Lower leg skin (tissue), 4 donors: Measurements from ENCODE around the gene RNF14. TPM values are rescaled to one million over a fixed set of nuclear protein-coding genes. Genes with fewer than 3 reads are reported as not detected.

Experiments
- DNase-seq, 2 donors: peaks; one replicate each; pipeline ENCODE4 v3.0.0-alpha.2; 2019; ENCODE audit warnings: low spot score in 2 of 2
- H3K4me3 ChIP-seq: fragments of 200-600 bp; sonication (generic); 2 replicates; pipeline ENCODE4 v1.5.1; 2017; ENCODE audit warnings: mild to moderate bottlenecking, low read depth; ENCODE audit not compliant: poor library complexity, severe bottlenecking
- POLR2A ChIP-seq, 2 donors: fragments of 450-650 bp; IDR thresholded peaks; one replicate each; pipeline ENCODE4 v1.6.1; 2016 to 2017; ENCODE audit warnings: antibody characterized with exemption in 2 of 2, mild to moderate bottlenecking in 1 of 2, moderate library complexity in 1 of 2
- WGBS, 2 donors: methylation state at CpG; one replicate each; pipeline ENCODE4 v1.1.5; 2018; 5-methylcytosine and 5-hydroxymethylcytosine counted together
- intact Hi-C: fragments of 100-400 bp; cut with DNase I; formaldehyde crosslinking; loops from one replicate; pipeline ENCODE4 v1.15.0; 2023; ENCODE audit warnings: low total_unique reads
- total RNA-seq, 4 donors: library from RNA; depleted of rRNA; stranded (reverse); fragments of >200 nt; gene quantifications; one replicate each; pipeline ENCODE4 v1.1.0, GENCODE V29; 2016
- TF ChIP-seq, protein P1 (sequence below), 3 donors: fragments of 450-650 bp; IDR thresholded peaks; one replicate each; pipeline ENCODE4 v1.5.1; 2016; ENCODE audit warnings: antibody characterized with exemption in 3 of 3, mild to moderate bottlenecking in 3 of 3, moderate library complexity in 2 of 3

Gene RNF14
- total RNA-seq, 4 donors from 2014 or later = 32.2 to 57.3 (median 48.8) TPM

DNA sequence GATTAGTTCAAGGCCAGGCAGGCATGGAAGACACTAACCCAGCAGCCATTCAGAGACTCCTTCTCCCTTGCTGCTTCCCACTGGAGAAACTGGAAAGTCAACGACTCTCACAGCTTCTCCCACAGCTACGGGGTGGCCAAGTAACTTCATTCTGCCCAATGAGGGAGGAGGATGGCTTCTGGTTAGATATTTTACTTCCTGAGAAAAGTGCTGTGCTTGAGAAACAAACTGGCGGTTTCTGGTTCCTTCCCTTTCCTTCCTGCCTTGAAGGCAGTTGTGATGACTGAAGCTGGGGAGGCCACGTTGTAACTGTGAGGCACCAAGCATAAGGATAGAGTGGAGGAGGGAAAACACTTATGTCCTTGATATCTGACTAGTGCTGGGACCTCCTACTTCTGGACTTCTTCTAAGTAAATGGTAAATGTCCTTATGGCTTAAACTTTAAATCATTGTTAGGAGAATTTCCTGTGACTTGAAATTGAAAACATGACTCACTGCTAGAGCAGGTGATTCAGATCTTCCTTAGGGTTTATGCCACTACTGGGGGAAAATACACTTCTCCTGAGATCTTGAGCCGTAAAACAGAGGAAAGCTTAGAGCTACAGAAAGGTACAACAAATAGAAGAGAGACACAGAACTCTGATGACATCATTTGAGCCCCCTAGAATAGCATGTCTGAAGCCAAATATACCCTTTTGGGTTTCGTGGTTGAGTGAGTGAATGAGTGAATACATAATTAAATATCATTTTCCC lies 47.1 kb downstream of the RNF14 start:
- no peak for TF ChIP-seq POLR2A (IDR thresholded peaks at IDR 0.05)
- TF ChIP-seq, protein P1, sequence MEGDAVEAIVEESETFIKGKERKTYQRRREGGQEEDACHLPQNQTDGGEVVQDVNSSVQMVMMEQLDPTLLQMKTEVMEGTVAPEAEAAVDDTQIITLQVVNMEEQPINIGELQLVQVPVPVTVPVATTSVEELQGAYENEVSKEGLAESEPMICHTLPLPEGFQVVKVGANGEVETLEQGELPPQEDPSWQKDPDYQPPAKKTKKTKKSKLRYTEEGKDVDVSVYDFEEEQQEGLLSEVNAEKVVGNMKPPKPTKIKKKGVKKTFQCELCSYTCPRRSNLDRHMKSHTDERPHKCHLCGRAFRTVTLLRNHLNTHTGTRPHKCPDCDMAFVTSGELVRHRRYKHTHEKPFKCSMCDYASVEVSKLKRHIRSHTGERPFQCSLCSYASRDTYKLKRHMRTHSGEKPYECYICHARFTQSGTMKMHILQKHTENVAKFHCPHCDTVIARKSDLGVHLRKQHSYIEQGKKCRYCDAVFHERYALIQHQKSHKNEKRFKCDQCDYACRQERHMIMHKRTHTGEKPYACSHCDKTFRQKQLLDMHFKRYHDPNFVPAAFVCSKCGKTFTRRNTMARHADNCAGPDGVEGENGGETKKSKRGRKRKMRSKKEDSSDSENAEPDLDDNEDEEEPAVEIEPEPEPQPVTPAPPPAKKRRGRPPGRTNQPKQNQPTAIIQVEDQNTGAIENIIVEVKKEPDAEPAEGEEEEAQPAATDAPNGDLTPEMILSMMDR (IDR thresholded peaks at IDR 0.05) = no peak
- intact Hi-C loops = no loop called here
- DNase-seq = no peak
- 61 to 68% methylated on average over 6 of the region's 6 CpGs for WGBS, 2 donors
- H3K4me3 ChIP-seq = no peak overlapping the region

DNA sequence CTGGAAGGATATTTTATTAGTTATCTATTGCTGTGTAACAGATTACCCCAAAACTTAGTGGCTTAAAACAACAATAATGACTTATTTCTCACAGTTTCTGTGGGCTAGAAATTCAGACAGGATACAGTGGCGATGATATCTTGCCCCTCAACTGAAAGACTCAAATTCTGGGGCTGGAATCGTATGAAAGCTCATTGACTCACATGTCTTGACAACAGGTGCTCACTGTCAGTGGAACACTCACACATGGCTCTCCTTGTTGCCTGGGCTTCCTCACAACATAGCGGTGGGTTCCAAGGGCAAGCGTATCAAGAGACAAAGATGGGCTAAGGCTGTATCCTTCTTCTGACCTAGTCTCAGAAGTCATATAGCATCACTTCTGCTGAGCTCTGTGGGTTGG lies 47.7 kb downstream of the RNF14 start:
- TF ChIP-seq POLR2A (IDR thresholded peaks at IDR 0.05) = no peak
- TF ChIP-seq, protein P1 (IDR thresholded peaks at IDR 0.05) = no peak
- peak in 1 of 2 donors; percentile 75 for DNase-seq
- H3K4me3 ChIP-seq = no peak overlapping the region
- intact Hi-C loops = no loop called here
- 83 to 86% methylated on average over 4 of the region's 4 CpGs for WGBS, 2 donors

DNA sequence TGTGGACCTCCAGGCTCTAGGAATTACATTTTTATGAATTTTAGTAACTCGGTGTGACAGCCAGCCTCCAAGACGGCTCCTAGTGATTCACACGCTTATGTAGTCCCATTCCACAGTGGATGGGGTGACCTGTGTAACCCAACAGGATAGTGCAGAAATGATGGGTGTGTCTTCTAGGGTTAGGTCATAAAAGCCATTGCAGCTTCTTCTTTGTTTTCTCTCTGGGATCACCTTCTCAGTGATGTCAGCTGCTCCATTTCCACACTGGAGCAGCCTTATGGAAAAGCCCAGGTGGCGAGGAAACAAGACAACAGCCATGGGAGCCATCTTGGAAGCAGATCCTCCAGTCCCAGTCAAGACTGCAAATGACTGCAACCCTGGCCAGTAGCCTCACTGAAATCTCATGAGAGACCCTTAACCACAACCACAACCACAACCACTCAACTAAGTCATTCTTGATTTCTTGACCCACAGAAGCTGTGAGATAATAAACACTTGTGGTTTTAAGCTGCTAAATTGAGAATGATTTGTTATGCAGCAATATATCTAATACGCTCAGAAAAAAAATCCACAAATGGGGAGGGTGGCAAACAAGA lies 49.0 kb downstream of the RNF14 start:
- DNase-seq = peak in 1 of 2 donors; percentile 32
- intact Hi-C loops = no loop called here
- no peak overlapping the region for H3K4me3 ChIP-seq
- TF ChIP-seq, protein P1 (IDR thresholded peaks at IDR 0.05) = no peak
- TF ChIP-seq POLR2A (IDR thresholded peaks at IDR 0.05) = no peak
- 86 to 92% methylated on average over 5 of the region's 5 CpGs for WGBS, 2 donors

DNA sequence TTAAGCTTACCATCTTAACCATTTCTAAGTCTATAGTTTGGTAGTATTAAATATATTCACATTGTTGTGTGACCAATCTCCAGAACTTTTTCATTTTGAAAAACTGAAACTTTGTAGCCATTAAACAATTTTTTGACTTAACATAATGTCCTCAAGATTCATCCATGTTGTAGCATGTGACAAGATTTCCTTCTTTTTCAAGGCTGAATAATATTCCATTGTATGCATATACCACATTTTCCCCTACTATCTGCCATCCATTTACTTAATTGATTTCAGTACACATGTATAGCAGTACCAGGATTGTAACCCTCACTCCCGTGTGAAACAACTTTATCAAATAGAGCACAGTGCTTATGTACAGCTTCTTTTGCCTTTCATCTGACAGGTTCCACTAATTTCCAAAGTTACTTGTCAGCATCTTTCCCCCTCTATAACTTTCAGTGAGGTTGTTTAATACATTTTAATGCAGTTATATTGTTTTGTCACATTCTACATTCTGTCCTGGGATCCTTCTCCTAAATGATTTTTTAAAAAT lies 51.3 kb downstream of the RNF14 start:
- no peak for DNase-seq

DNA sequence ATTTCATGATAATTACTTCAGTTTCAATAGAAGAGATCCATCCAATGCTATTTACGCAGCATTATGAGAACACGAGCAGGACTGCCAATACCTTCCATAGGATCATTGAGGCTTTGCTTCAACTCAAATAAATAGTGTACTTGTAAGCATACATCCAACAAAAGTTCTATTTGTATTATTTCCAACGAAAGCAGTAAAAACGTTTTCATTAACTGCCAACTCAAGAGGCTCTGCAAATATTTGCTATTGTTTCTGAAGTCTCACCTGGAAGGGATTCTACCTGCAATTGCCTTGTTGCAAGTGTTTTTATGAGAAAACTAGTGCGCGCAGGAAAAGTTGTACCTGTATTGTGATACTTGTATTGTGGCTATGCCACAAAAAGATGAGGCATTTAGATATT lies 54.9 kb downstream of the RNF14 start:
- DNase-seq = no peak
- H3K4me3 ChIP-seq = no peak overlapping the region
- TF ChIP-seq POLR2A (IDR thresholded peaks at IDR 0.05) = no peak
- TF ChIP-seq, protein P1 (IDR thresholded peaks at IDR 0.05) = no peak
- intact Hi-C loops = no loop called here
- 86 to 90% methylated on average over 6 of the region's 6 CpGs for WGBS, 2 donors

More for the DNA sequence above, 51.3 kb downstream of the RNF14 start:
- no peak for TF ChIP-seq POLR2A (IDR thresholded peaks at IDR 0.05)
- TF ChIP-seq, protein P1 (IDR thresholded peaks at IDR 0.05) = no peak
- H3K4me3 ChIP-seq = no peak overlapping the region
- intact Hi-C loops = no loop called here
- 81 to 94% methylated on average over 1 of the region's 1 CpG for WGBS, 2 donors
